Gastroesophageal sphincter (tissue), 4 donors: ENCODE data around the gene TNFAIP8. TPM values are rescaled to one million over a fixed set of nuclear protein-coding genes. Genes with fewer than 3 reads are reported as not detected.

ENCODE experiments used
- small RNA-seq, 4 donors: library from RNA; depleted of rRNA; stranded (forward); fragments of <200 nt; gene quantifications; one replicate each; pipeline ENCODE3, GENCODE V24; 2016
- total RNA-seq, 4 donors: library from RNA; depleted of rRNA; stranded (reverse); fragments of >200 nt; gene quantifications; one replicate each; pipeline ENCODE4 v1.1.0, GENCODE V29; 2016

The TNFAIP8 gene
- total RNA-seq, 4 donors from 2014 or later = 25.4 to 76.7 (median 31.6) TPM

Small RNAs within 50 kb of the gene (small RNA-seq; reads per million reads assigned to genes)
- gene RN7SL174P (0 reads per million in 4 donors), gene RNA5SP190 (0 to 0.37 (median 0.14) reads per million in 4 donors)

Other genes with a start within 250 kb of the TNFAIP8 start
- gene HSD17B4, start 96.5 kb downstream of the TNFAIP8 start, total RNA-seq = 100 to 1,000 TPM in 1 of 4 donors, 10 to 100 TPM in 3; 69.4 to 108 (median 97.2) TPM